Neural cell (in vitro differentiated cells): ENCODE measurements around the gene NCOA7. TPM values are rescaled to one million over a fixed set of nuclear protein-coding genes. Genes with fewer than 3 reads are reported as not detected.

Experiments
- H2AFZ ChIP-seq: fragments of 200-600, 300-800 bp; sonication (generic), shearing (Covaris generic); 2 replicates; pipeline ENCODE4 v1.6.0; 2014; ENCODE audit warnings: low read depth, mild to moderate bottlenecking, antibody characterized with exemption, low read length, moderate library complexity
- H3F3A ChIP-seq: fragments of 200-600 bp; shearing (Covaris generic); 2 replicates; pipeline ENCODE4 v1.6.1; 2016; ENCODE audit warnings: mild to moderate bottlenecking, moderate library complexity, mixed read lengths, antibody characterized with exemption, low read length; ENCODE audit not compliant: insufficient read depth, poor library complexity, severe bottlenecking
- H3K27ac ChIP-seq: fragments of 200-600, 300-800 bp; sonication (generic), shearing (Covaris generic); 2 replicates; pipeline ENCODE4 v1.5.1; 2014; ENCODE audit warnings: mild to moderate bottlenecking, low read length, moderate library complexity
- H3K27me3 ChIP-seq: fragments of 300-800, 200-600 bp; sonication (generic), shearing (Covaris generic); 2 replicates; pipeline ENCODE4 v1.6.0; 2014; ENCODE audit warnings: mild to moderate bottlenecking, low read depth, low read length, moderate library complexity; ENCODE audit not compliant: insufficient read depth
- H3K36me3 ChIP-seq: fragments of 300-800, 200-600 bp; sonication (generic), shearing (Covaris generic); 2 replicates; pipeline ENCODE4 v1.5.1; 2014; ENCODE audit warnings: mild to moderate bottlenecking, antibody characterized with exemption, low read length, moderate library complexity; ENCODE audit not compliant: insufficient read depth
- H3K4me2 ChIP-seq: fragments of 300-800, 200-600 bp; sonication (generic), shearing (Covaris generic); 2 replicates; pipeline ENCODE4 v1.6.0; 2014; ENCODE audit warnings: mild to moderate bottlenecking, low read length
- H3K4me3 ChIP-seq: fragments of 300-800, 200-600 bp; sonication (generic), shearing (Covaris generic); 2 replicates; pipeline ENCODE4 v1.5.1; 2014; ENCODE audit warnings: mild to moderate bottlenecking, low read length, moderate library complexity
- H3K79me2 ChIP-seq: fragments of 200-600 bp; shearing (Covaris generic); replicated peaks from 2 replicates; pipeline ENCODE4 v1.6.0; 2014; ENCODE audit warnings: mild to moderate bottlenecking, low read length, moderate library complexity; ENCODE audit not compliant: insufficient read depth
- H3K9ac ChIP-seq: fragments of 300-800, 200-600 bp; sonication (generic), shearing (Covaris generic); 2 replicates; pipeline ENCODE4 v1.6.1; 2016; ENCODE audit warnings: mild to moderate bottlenecking, low read length, mixed read lengths
- H3K9me2 ChIP-seq: fragments of 200-600 bp; shearing (Covaris generic); 2 replicates; pipeline ENCODE4 v1.6.1; 2016; ENCODE audit warnings: mild to moderate bottlenecking, low read length, mixed read lengths; ENCODE audit not compliant: insufficient read depth
- H3K9me3 ChIP-seq: fragments of 200-600, 300-800 bp; sonication (generic), shearing (Covaris generic); 2 replicates; pipeline ENCODE4 v1.6.1; 2016; ENCODE audit warnings: mild to moderate bottlenecking, mixed run types, low read length, moderate library complexity, mixed read lengths
- H4K20me1 ChIP-seq: fragments of 200-600 bp; shearing (Covaris generic); 2 replicates; pipeline ENCODE4 v1.6.1; 2016; ENCODE audit warnings: mild to moderate bottlenecking, mixed run types; ENCODE audit not compliant: insufficient read depth
- EP300 ChIP-seq: fragments of 450-650 bp; conservative IDR thresholded peaks from 2 replicates; pipeline ENCODE4 v1.6.1; 2014; ENCODE audit warnings: antibody characterized with exemption, mild to moderate bottlenecking, moderate library complexity; ENCODE audit not compliant: poor library complexity, severe bottlenecking
- EZH2 ChIP-seq: fragments of 200-600, 300-800 bp; shearing (Covaris generic), sonication (generic); IDR thresholded peaks from 2 replicates; pipeline ENCODE4 v1.6.1; 2014; ENCODE audit warnings: antibody characterized with exemption, low read length, borderline replicate concordance, mild to moderate bottlenecking; ENCODE audit not compliant: insufficient read depth, poor library complexity, severe bottlenecking
- MXI1 ChIP-seq: fragments of 450-650 bp; conservative IDR thresholded peaks from 2 replicates; pipeline ENCODE4 v1.6.1; 2014; ENCODE audit warnings: antibody characterized with exemption, mild to moderate bottlenecking; ENCODE audit not compliant: poor library complexity, severe bottlenecking
- POLR2AphosphoS5 ChIP-seq: IDR thresholded peaks from 2 replicates; pipeline ENCODE4 v1.6.1; 2012
- RAD21 ChIP-seq: fragments of 450-650 bp; conservative IDR thresholded peaks from 2 replicates; pipeline ENCODE4 v1.6.1; 2014; ENCODE audit warnings: antibody characterized with exemption, mild to moderate bottlenecking, moderate library complexity
- REST ChIP-seq: IDR thresholded peaks from 2 replicates; pipeline ENCODE4 v1.6.1; 2012; ENCODE audit warnings: borderline replicate concordance
- SMC3 ChIP-seq: fragments of 450-650 bp; conservative IDR thresholded peaks from 2 replicates; pipeline ENCODE4 v1.6.1; 2014; ENCODE audit warnings: antibody characterized with exemption, mild to moderate bottlenecking, moderate library complexity; ENCODE audit not compliant: poor library complexity
- TAF1 ChIP-seq: IDR thresholded peaks from 2 replicates; pipeline ENCODE4 v1.6.1; 2012; ENCODE audit warnings: low read depth
- polyA plus RNA-seq: library from polyadenylated mRNA; depleted of rRNA; stranded (reverse); fragments of >200 nt; gene quantifications from 2 replicates; pipeline ENCODE4 v1.2.3, GENCODE V29; 2014
- TF ChIP-seq, protein P1 (sequence below): fragments of 450-650 bp; IDR thresholded peaks from 2 replicates; pipeline ENCODE4 v1.5.1; 2014; ENCODE audit warnings: antibody characterized with exemption, mild to moderate bottlenecking, moderate library complexity; ENCODE audit not compliant: poor library complexity, severe bottlenecking

Gene NCOA7
- polyA plus RNA-seq, 1 donor from 2014 or later = 17.1 TPM

DNA sequence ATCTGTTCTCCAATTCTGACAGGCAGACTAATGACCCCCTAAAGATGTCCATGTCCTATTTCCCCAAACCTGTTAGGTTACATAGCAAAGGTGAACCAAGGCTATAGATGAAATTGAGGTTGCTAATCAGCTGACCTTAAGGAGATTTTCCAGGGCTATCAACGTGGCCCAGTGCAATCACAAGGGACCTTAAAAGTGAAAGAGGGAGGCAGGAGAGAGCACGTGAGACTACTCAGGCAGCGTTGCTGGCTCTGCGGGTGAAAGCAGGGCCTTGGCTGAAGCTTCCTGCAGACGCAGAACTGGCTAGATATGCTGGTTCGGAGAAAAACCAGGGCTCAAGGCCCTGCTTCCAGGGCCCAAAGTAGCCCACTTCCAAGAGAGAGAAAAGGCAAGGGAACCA lies 78.7 kb downstream of the NCOA7 start:
- H3K27ac ChIP-seq = no peak overlapping the region
- no peaks in the 10 kb centered on the region for H3K36me3 ChIP-seq
- no peak overlapping the region for H3K4me2 ChIP-seq
- no peaks in the 10 kb centered on the region for H3F3A ChIP-seq
- no peaks in the 10 kb centered on the region for H3K79me2 ChIP-seq
- H2AFZ ChIP-seq = no peak overlapping the region
- no peaks in the 10 kb centered on the region for H3K9me2 ChIP-seq
- TF ChIP-seq, protein P1, sequence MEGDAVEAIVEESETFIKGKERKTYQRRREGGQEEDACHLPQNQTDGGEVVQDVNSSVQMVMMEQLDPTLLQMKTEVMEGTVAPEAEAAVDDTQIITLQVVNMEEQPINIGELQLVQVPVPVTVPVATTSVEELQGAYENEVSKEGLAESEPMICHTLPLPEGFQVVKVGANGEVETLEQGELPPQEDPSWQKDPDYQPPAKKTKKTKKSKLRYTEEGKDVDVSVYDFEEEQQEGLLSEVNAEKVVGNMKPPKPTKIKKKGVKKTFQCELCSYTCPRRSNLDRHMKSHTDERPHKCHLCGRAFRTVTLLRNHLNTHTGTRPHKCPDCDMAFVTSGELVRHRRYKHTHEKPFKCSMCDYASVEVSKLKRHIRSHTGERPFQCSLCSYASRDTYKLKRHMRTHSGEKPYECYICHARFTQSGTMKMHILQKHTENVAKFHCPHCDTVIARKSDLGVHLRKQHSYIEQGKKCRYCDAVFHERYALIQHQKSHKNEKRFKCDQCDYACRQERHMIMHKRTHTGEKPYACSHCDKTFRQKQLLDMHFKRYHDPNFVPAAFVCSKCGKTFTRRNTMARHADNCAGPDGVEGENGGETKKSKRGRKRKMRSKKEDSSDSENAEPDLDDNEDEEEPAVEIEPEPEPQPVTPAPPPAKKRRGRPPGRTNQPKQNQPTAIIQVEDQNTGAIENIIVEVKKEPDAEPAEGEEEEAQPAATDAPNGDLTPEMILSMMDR = no peak
- TF ChIP-seq EZH2 = no peak
- TF ChIP-seq POLR2AphosphoS5 = no peak
- TF ChIP-seq SMC3 = no peak
- no peak for TF ChIP-seq REST
- TF ChIP-seq TAF1 = no peak
- TF ChIP-seq RAD21 = no peak
- TF ChIP-seq MXI1 = no peak
- no peak for TF ChIP-seq EP300
- H3K9me3 ChIP-seq = no peaks in the 10 kb centered on the region
- H3K4me3 ChIP-seq = no peak overlapping the region
- no peaks in the 10 kb centered on the region for H4K20me1 ChIP-seq
- H3K27me3 ChIP-seq = no peaks in the 10 kb centered on the region
- H3K9ac ChIP-seq = no peak overlapping the region

DNA sequence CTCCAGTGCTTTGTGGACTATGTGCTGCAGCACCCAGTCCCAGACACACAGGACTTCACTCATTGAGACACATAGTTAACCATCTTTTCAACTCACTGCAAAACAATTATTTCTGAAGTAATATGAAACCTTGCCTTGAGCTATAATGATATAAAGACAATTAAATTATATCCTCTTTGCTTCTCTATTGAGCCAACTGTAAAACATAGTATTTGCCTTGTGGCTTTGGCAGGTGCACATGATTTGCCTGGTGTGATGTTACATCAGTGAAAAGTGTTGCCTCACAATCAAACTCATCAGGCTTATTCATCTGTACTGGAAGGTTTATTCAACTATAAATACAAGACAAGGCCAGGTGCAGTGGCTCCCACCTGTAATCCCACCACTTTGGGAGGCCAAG lies 80.6 kb downstream of the NCOA7 start:
- no peaks in the 10 kb centered on the region for H3K79me2 ChIP-seq
- no peak overlapping the region for H3K27ac ChIP-seq
- no peaks in the 10 kb centered on the region for H3K9me3 ChIP-seq

More for the DNA sequence above, 80.6 kb downstream of the NCOA7 start:
- Histone ChIP-seq H3K27me3 (no peaks in the 10 kb centered on the region), H3K9me2 (no peaks in the 10 kb centered on the region), H2AFZ (no peak overlapping the region), H3K4me2 (no peak overlapping the region), H3K36me3 (no peaks in the 10 kb centered on the region), H4K20me1 (no peaks in the 10 kb centered on the region), H3K9ac (no peak overlapping the region), H3F3A (no peaks in the 10 kb centered on the region), H3K4me3 (no peak overlapping the region)
- TF ChIP-seq, protein P1 = no peak
- TF ChIP-seq MXI1 (no peak), EP300 (no peak), EZH2 (no peak), SMC3 (no peak), TAF1 (no peak), REST (no peak), RAD21 (no peak), POLR2AphosphoS5 (no peak)
